SH-SY5Y (cell line): ENCODE measurements around the gene BLOC1S5.

Experiments used
- GATA2 ChIP-seq: IDR thresholded peaks from 2 replicates; pipeline ENCODE4 v1.6.1; 2011; ENCODE audit warnings: mild to moderate bottlenecking, low read depth, low read length
- GATA3 ChIP-seq: IDR thresholded peaks from 2 replicates; pipeline ENCODE4 v1.6.1; 2011; ENCODE audit warnings: low read depth, mild to moderate bottlenecking, low read length, moderate library complexity

BLOC1S5 gene

GRCh38 chr6:7970616-7971015 lies 93.6 kb downstream of the BLOC1S5 start:
- TF ChIP-seq GATA3 (no peak), GATA2 (no peak)
